ENCODE measurements around the gene TTC39A. TPM values are rescaled to one million over a fixed set of nuclear protein-coding genes. Genes with fewer than 3 reads are reported as not detected.

TTC39A gene
- total RNA-seq, 1 experiment from 2014 or later, result 15.4 TPM

DNA sequence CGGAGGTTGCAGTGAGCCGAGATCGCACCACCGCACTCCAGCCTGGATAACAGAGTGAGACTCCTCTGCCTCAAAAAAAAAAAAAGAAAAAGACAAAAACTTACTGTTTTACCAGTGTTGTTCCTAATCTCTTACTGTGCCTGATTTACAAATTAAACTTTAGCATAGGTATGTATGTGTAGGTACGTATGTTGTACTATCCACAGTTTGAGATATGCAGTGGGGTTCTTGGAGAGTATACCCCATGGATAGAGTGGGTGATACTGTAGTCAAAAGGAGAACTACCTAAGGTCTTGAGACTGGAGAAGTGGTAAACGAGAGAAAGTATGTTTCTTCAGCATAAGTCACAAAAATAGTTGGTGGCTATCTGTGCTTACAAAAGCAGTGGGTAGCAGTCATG lies 55.7 kb downstream of the TTC39A start (continued):
- TF ChIP-seq, protein P1, sequence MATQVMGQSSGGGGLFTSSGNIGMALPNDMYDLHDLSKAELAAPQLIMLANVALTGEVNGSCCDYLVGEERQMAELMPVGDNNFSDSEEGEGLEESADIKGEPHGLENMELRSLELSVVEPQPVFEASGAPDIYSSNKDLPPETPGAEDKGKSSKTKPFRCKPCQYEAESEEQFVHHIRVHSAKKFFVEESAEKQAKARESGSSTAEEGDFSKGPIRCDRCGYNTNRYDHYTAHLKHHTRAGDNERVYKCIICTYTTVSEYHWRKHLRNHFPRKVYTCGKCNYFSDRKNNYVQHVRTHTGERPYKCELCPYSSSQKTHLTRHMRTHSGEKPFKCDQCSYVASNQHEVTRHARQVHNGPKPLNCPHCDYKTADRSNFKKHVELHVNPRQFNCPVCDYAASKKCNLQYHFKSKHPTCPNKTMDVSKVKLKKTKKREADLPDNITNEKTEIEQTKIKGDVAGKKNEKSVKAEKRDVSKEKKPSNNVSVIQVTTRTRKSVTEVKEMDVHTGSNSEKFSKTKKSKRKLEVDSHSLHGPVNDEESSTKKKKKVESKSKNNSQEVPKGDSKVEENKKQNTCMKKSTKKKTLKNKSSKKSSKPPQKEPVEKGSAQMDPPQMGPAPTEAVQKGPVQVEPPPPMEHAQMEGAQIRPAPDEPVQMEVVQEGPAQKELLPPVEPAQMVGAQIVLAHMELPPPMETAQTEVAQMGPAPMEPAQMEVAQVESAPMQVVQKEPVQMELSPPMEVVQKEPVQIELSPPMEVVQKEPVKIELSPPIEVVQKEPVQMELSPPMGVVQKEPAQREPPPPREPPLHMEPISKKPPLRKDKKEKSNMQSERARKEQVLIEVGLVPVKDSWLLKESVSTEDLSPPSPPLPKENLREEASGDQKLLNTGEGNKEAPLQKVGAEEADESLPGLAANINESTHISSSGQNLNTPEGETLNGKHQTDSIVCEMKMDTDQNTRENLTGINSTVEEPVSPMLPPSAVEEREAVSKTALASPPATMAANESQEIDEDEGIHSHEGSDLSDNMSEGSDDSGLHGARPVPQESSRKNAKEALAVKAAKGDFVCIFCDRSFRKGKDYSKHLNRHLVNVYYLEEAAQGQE (IDR thresholded peaks at IDR 0.05; ENCODE audit: low read depth), result no peak
- no peak for TF ChIP-seq ELF1 (IDR thresholded peaks at IDR 0.05; ENCODE audit: borderline replicate concordance, low read depth)

DNA sequence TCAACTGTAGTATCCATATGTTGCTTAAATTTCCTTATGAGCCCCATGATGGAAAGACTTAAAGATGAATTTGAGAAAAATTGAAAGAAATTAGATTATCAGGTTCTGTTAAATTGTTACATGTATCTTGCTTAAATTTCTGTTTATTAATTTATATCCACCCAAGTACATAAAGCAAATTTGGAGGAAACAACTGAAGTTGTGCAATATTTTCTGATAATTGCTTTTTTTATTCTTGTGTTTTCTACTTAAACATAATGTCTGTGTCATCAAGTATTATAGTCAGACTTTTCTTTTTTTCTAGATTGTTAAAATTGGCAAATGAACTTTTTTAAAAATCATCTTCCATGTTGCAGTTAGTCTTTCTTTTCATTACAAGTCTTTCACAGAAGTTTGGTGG lies 57.4 kb downstream of the TTC39A start:
- intact Hi-C loops (cut with micrococcal nuclease), result loop anchor here (10.0 kb wide), 1 partner anchor 398 kb away; no protein-coding TSS in a partner anchor
- RAD21 ChIA-PET (ENCODE audit: low non-redundant PET in 1 of 2, low total read pairs in 2 of 2, uncharacterized antibody in 2 of 2, unreplicated experiment in 2 of 2), result no interaction called here
- Histone ChIP-seq H3K36me3 (ENCODE audit: control insufficient read depth in 1 of 2, insufficient read depth in 2 of 2, low read length in 2 of 2) (peaks cover 0 to 11% of the 10 kb centered on the region in 2 experiments; a peak in 2 of 4 replicates), H3K27me3 (ENCODE audit: insufficient read depth, low read length) (no peaks in the 10 kb centered on the region), H3K9me3 (ENCODE audit: control insufficient read depth in 1 of 2, insufficient read depth in 1 of 2, low read depth in 1 of 2, low read length in 2 of 2) (no peaks in the 10 kb centered on the region), H3K79me2 (ENCODE audit: insufficient read depth, low read length) (peaks cover 12% of the 10 kb centered on the region; the same call in 1 of the 2 replicates), H3K4me3 (replicated peaks in 1 of 2; ENCODE audit: low read depth in 1 of 2, low read length in 2 of 2) (no peak overlapping the region), H3K4me2 (ENCODE audit: low read length) (no peak overlapping the region), H2AFZ (ENCODE audit: low read depth, low read length, poor library complexity, severe bottlenecking) (no peak overlapping the region), H3K9me2 (ENCODE audit: insufficient read depth) (no peaks in the 10 kb centered on the region), H4K20me1 (ENCODE audit: insufficient read depth) (0 out of 2 replicates have a peak, but pooled peaks cover 7% of the 10 kb centered on the region), H3K9ac (ENCODE audit: low read length) (no peak overlapping the region), H3K27ac (ENCODE audit: low read depth, low read length) (no peak overlapping the region), H3K4me1 (ENCODE audit: control insufficient read depth in 1 of 2, insufficient read depth in 2 of 2, low read length in 2 of 2) (peaks cover 4 to 10% of the 10 kb centered on the region in 2 experiments)
- POLR2A ChIA-PET, result no interaction called here
- TF ChIP-seq, protein P1 (IDR thresholded peaks at IDR 0.05; ENCODE audit: low read depth), result no peak
- TF ChIP-seq, protein P2, sequence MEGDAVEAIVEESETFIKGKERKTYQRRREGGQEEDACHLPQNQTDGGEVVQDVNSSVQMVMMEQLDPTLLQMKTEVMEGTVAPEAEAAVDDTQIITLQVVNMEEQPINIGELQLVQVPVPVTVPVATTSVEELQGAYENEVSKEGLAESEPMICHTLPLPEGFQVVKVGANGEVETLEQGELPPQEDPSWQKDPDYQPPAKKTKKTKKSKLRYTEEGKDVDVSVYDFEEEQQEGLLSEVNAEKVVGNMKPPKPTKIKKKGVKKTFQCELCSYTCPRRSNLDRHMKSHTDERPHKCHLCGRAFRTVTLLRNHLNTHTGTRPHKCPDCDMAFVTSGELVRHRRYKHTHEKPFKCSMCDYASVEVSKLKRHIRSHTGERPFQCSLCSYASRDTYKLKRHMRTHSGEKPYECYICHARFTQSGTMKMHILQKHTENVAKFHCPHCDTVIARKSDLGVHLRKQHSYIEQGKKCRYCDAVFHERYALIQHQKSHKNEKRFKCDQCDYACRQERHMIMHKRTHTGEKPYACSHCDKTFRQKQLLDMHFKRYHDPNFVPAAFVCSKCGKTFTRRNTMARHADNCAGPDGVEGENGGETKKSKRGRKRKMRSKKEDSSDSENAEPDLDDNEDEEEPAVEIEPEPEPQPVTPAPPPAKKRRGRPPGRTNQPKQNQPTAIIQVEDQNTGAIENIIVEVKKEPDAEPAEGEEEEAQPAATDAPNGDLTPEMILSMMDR (IDR thresholded peaks at IDR 0.05 in 2 of 3, conservative IDR thresholded peaks at IDR 0.05 in 1 of 3; ENCODE audit: borderline replicate concordance in 1 of 3, insufficient read depth in 1 of 3, low read depth in 2 of 3, low read length in 2 of 3), result no peak
- no peak for TF ChIP-seq POLR2AphosphoS5 (IDR thresholded peaks at IDR 0.05; ENCODE audit: low read depth, low read length)
- no peak for TF ChIP-seq SIN3A (IDR thresholded peaks at IDR 0.05; ENCODE audit: low read depth)
- CTCF ChIA-PET, result interaction anchor here (0.6 kb wide), 1 partner anchor 47 kb away, joined by 4 read pairs; no protein-coding TSS in a partner anchor
- ATAC-seq (no peak), DNase-seq (ENCODE audit: low read depth, low spot score) (no peak)
- no TSS peak for BruUV-seq (replicated peaks)
